ENCODE results near the gene SLC16A14.
A peak's percentile ranks its signal among the peaks of the same experiment; 100 is the strongest.
"Not testable (repeated sequence)": the region's sequence is repeated elsewhere in the genome, so short reads cannot be mapped to it uniquely, and the experiment has no call there.

SLC16A14 gene, protein sequence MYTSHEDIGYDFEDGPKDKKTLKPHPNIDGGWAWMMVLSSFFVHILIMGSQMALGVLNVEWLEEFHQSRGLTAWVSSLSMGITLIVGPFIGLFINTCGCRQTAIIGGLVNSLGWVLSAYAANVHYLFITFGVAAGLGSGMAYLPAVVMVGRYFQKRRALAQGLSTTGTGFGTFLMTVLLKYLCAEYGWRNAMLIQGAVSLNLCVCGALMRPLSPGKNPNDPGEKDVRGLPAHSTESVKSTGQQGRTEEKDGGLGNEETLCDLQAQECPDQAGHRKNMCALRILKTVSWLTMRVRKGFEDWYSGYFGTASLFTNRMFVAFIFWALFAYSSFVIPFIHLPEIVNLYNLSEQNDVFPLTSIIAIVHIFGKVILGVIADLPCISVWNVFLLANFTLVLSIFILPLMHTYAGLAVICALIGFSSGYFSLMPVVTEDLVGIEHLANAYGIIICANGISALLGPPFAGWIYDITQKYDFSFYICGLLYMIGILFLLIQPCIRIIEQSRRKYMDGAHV

DNA sequence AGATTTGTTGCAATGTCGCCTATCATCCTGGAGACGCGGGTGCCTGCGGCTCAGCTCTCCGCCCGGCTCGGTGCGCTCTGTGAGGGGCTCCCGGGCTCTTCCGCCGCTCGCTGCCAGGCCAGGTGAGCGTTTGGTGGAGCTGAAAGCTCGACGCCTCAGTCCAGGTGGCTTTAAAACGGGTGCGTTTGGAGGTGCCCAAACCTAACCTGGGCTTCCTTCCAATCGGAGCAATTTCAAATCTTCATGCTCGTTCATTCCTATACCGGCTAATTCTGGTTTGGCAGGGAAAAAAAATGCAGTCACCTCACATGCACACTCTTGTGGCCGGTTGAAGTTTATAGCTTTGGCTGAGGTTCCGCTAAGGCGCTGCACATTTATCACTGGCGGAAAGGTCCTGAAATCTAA lies at the start of gene SLC16A14:
SLC16A14 (minus strand) TSS at position 274 of the 405 bp plus-strand sequence. CDS start 9,572 bp downstream, outside the sequence.
- DNase-seq: peak in 1 of 2 donors; percentile 8

DNA sequence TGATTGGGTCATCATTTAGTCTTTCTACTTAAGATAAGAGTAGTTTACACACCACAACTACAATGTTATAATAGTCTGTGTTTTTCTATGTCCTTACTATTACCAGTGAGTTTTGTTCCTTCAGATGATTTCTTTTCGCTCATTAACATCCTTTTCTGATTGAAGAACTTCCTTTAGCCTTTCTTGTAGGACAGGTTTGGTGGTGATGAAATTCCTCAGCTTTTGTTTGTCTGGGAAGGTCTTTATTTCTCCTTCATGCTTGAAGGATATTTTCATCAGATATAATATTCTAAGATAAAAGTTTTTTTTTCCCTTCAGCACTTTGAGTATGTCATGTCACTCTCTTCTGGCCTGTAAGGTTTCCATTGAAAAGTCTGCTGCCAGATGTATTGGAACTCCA lies 38.0 kb upstream of the SLC16A14 start:
- DNase-seq: no peak

DNA sequence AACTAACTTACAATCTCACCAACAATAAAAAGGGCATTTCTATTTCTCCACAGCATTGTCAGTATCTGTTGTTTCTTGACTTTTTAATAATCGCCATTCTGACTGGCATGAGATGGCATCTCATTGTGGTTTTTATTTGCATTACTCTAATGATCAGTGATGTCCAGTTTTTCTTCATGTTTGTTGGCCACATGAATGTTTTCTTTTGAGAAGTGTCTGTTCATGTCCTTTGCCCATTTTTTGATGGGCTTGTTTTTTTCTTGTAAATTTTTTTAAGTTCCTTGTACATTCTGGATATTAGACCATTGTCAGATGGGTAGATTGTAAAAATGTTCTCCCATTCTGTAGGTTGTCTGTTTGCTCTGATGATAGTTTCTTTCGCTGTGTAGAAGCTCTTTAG lies 33.2 kb upstream of the SLC16A14 start:
- not testable (repeated sequence) for DNase-seq

DNA sequence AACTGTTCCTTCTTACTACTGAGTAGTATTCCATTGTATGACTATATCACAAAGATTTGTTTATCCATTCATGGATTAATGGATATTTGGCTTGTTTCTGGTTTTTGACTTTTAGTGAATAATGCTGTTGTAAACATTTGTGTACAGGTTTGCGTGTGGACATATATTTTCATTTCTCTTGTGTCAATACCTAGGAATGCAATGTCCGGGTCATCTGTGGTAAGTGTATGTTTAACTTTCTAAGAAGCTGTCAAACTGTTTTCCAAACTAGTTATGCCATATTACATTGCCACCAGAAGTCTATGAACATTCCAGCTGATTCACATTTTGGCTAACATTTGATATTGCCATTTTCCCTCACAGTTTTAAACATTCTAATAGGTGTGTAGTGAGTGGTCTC lies 29.1 kb upstream of the SLC16A14 start:
- no peak for DNase-seq

- DNase-seq: no peak
These were observed 28.7 kb upstream of the SLC16A14 start for GRCh38 chr2:230097424-230097823.

GRCh38 chr2:230090967-230091366 lies 22.2 kb upstream of the SLC16A14 start:
- no peak for DNase-seq

DNA sequence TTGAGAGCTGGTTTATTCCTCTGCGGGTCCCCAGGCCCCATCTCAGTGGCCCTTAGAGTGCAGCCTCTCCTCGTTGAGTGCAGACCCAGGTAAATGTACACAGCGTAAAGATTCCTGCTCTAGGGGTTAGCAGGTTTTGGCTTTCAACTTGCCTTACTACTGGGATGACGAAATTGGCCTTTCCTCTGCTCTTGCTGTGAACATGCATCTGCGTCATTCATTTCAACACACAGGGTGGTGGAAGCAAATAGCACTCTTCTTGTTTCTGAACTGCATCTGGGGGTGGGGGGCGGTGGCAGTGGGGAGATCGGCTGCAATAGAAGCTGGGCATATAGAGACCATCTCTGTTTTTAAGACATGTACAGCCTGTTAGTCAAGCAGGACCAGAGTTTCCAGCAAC lies 16.5 kb upstream of the SLC16A14 start:
- no peak for DNase-seq

GRCh38 chr2:230077851-230078547 lies 9.3 kb upstream of the SLC16A14 start:
- DNase-seq: no peak

DNA sequence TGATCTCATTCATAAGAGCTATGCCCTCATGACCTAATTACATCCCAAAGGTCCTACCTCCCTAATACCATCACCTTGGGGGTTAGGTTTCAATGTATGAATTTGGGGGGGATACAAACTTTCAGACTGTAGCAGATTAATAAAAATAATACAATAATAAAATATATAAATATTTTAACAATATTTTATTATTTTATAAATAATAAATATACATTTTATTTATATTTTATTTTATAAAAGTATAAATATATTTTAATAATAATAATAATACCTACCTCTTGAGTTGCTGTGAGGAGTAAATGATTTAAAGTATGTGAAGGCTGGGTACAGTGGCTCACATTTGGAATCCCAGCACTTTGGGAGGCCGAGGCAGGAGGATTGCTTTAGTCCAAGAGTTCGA lies 8.1 kb upstream of the SLC16A14 start:
- DNase-seq: no peak

DNA sequence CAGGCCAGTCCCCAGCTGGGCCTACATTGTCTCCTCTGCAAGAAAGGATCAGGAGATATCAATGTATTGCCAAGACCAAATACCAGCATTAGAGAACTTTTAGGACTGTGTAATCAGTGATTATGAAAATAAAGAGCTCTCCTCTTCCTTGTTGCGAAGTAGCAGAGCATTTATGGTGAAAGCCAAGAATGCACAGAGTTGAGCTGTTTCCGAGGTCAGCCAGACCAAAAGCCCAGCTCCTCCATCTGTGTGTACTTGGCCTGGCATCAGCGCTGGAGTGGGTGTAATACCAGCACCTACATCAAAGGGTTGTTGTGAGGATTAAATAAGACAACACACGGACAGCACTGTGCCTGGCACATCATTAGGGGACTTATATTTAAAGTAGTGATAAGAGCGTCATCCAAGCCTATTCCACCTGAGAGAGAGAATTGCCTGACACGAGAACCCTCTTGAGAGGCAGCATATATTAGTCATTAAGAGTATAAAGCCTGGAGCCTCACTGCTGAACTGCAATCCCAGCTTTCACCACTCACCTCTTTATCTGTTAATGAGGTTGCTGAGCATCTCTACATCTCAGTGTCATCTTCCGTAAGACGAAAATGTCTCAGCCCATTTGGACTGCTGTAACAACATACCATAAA lies 7.4 kb upstream of the SLC16A14 start:
- DNase-seq: no peak

DNA sequence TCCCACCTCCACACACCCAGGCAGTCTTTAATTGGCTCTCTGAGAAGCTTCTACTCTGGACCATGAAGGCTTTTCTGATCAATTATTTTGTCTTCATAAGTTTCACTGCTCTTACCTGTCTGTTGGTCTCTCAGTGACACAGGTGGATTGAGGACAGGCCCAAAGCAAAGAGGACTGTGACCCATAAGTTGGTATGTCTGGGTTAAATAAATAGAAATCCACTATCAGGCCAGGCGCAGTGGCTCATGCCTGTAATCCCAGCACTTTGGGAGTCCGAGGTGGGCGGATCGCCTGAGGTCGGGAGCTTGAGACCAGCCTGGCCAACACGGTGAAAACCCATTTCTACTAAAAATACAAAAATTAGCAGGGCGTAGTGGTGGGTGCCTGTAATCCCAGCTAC lies 2.7 kb upstream of the SLC16A14 start:
- DNase-seq: no peak

GRCh38 chr2:230069402-230069801 lies 678 bp upstream of the SLC16A14 start:
- no peak for DNase-seq

GRCh38 chr2:230068016-230068650 lies 591 bp downstream of the SLC16A14 start:
- DNase-seq: peak in 1 of 2 donors; percentile 36

GRCh38 chr2:230060672-230061293 lies 7.9 kb downstream of the SLC16A14 start:
- DNase-seq: no peak

DNA sequence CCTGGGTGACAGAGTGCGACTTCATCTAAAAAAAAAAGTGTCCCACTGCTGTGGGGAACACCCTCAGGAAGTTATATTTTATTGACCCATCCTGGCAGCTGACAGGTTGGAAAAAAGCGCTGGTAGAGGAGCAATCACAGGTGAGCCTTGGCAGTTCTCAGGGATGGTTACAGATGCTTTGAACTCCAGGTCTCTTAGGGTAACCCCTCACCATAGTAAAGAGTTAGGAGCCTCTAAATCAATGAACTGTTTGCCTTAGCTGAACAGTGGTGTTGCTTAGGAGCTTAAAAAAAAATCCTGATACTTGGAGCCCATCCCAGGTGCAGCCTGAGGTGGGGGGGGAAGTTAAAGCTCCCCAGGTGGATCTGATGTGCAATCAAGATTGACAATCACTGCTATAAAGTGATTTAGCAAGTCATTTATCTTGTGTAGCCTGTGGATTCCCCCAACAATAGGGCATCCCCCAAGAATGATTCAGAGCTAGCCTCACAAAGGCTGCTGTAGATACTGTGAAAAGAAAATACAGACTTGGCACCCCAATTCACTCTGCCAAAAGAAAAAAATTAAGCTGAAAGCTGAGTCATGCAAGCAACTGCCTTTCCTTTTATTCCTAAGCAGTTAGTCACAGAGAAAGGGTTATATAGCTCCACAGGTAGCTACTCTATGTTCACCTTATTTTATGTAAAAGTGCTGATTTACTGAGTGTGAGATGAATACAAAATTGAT lies 14.8 kb downstream of the SLC16A14 start:
- no peak for DNase-seq

DNA sequence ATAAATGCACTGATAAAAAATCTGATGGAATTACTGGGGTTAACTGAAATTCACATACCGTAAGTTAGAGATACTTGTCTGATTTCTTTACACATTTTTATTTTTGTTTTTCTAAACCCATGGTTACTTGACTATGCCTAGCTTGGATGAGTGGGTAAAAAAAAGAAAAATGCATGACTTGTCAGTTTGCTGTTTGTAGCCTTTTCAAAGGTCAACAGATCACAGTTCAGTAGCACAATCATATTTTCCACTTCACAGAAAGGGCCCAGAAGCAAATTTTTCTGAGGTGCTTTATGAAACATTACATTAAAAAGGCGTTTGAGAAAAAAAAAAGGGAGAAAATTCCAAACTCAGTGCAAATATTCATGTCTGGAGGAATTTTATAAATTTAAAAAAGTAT lies 16.4 kb downstream of the SLC16A14 start:
- no peak for DNase-seq

DNA sequence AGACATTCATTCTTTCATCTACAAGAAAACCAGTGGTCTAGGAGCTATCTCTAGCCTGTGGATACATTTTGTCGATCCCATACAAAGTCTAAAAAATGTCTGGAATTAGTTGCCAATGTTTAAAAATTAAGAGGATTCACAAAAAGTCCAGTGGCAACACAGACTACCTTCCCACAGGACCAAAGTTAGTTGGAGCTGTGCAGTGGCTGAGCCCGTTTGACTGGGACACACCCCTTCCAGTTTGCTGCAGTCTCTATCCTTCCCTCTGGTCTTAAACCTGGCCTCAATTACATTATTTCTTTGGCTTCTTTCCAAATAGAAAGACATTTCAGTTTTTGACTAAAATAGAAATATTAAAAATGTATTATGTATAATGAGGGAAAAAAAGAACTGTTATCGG lies 18.6 kb downstream of the SLC16A14 start:
- no peak for DNase-seq

DNA sequence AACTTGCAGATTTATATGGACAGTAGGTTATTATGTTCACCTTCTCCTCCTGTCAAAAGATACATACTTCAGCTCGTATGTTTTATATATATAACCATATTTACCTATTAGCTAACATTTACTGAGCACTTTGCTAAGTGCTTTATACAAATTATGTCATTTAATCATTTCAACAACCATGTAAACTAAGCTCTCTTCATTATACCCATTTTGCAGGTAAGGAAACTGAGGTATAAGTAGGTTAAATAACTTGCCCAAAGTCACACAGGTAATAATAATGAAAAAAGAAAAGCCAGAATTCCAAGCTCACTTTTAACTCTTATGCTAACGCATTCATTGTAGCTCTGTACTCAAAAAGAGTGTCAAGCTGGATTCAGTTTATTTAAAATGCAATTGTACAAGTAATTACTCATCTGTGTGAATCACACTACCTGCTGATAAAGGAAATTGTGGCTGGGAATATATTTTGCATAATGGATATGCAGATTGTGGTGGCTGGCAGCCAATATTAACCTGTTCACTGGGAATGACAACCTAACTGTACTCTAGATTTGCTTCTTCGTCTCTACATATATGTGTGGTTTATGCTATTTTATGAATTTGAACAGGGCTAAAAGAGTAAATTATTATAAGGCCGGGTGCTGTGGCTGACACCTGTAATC lies 20.6 kb downstream of the SLC16A14 start:
- DNase-seq: no peak

- no peak for DNase-seq
These were observed 22.2 kb downstream of the SLC16A14 start for GRCh38 chr2:230046491-230046890.

DNA sequence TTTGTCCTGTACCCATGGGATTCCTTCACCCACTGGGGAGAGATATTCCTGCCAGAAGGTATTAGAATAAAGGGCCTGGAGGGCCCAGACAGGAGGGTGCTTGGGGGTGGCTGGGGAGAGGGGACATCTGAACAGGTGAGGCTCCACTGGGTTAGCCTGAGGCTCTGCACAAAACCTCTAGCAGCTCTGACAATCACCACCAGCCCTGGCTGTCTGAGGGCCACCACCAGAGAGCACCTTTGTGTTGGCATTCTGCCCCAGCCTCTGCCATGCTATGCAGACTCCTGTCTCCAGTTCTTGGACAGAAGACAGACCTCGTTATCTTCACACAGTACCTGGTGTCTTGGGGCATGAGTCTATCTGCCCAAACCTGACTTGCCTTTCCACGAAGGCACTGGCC lies 25.3 kb downstream of the SLC16A14 start:
- no peak for DNase-seq

DNA sequence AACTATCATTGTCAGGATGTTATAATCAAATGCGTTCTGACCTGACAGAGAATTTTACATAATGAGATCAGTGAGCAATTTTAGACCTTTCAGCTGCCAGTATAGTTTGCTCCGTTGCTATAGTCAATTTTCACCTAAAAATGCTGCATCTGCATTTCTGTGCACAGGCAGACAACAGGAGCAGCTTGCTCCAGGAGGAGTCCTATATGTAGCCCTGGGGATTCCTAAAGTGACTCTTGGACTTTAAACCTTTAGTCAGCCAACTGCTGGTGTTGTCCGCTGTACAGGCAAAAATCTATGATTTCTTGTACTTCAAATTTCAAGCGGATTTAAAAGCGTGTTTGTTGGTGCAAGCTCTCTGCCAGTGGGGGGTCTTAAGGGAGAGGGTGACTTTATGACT lies 25.7 kb downstream of the SLC16A14 start:
- DNase-seq: no peak
